HG03558 (cell line): ENCODE measurements around the gene UNC5A.

Experiments
- ATAC-seq: cut with Tn5 transposase; IDR thresholded peaks from one replicate; pipeline ENCODE4 v1.9.1; 2021; ENCODE audit warnings: moderate number of reproducible peaks; ENCODE audit not compliant: unreplicated experiment; ENCODE audit errors: extremely low read depth

Gene UNC5A

GRCh38 chr5:176810081-176810597 lies at the start of gene UNC5A:
Gene UNC5A (plus strand): TSS chr5:176810559. CDS start chr5:176810751, 192 bp downstream.
- no peak for ATAC-seq

GRCh38 chr5:176761755-176762154 lies 48.6 kb upstream of the UNC5A start:
- ATAC-seq: no peak

- ATAC-seq: no peak
Measured at GRCh38 chr5:176762489-176762888, 47.9 kb upstream of the UNC5A start.

- ATAC-seq: no peak
Measured at GRCh38 chr5:176765687-176766086, 44.7 kb upstream of the UNC5A start.

- no peak for ATAC-seq
Measured at GRCh38 chr5:176768174-176768970, 42.0 kb upstream of the UNC5A start.

- no peak for ATAC-seq
Measured at GRCh38 chr5:176769911-176770310, 40.4 kb upstream of the UNC5A start.

- no peak for ATAC-seq
Measured at GRCh38 chr5:176770431-176770830, 39.9 kb upstream of the UNC5A start.

GRCh38 chr5:176771102-176771845 lies 39.1 kb upstream of the UNC5A start:
- ATAC-seq: no peak

- no peak for ATAC-seq
Measured at GRCh38 chr5:176772271-176773210, 37.8 kb upstream of the UNC5A start.

- no peak for ATAC-seq
Measured at GRCh38 chr5:176773408-176774035, 36.8 kb upstream of the UNC5A start.

GRCh38 chr5:176774216-176775171 lies 35.9 kb upstream of the UNC5A start:
- no peak for ATAC-seq

GRCh38 chr5:176775409-176775808 lies 35.0 kb upstream of the UNC5A start:
- no peak for ATAC-seq

GRCh38 chr5:176776141-176776865 lies 34.1 kb upstream of the UNC5A start:
- no peak for ATAC-seq

- ATAC-seq: no peak
Measured at GRCh38 chr5:176776916-176777315, 33.4 kb upstream of the UNC5A start.

- ATAC-seq: no peak
Measured at GRCh38 chr5:176778921-176779465, 31.4 kb upstream of the UNC5A start.

GRCh38 chr5:176779537-176779936 lies 30.8 kb upstream of the UNC5A start:
- no peak for ATAC-seq

- ATAC-seq: no peak
Measured at GRCh38 chr5:176780176-176781053, 29.9 kb upstream of the UNC5A start.
